Myocyte (in vitro differentiated cells): ENCODE data around the gene GLIPR1. TPM values are rescaled to one million over a fixed set of nuclear protein-coding genes. Genes with fewer than 3 reads are reported as not detected.
"Not testable (repeated sequence)": the region's sequence is repeated elsewhere in the genome, so short reads cannot be mapped to it uniquely, and the experiment has no call there.

ENCODE experiments used
- DNase-seq: peaks from one replicate; pipeline ENCODE4 v3.0.0-alpha.2; 2012; ENCODE audit warnings: low read depth
- total RNA-seq: library from RNA; depleted of rRNA; stranded (reverse); fragments of >200 nt; gene quantifications from 2 replicates; pipeline ENCODE4 v1.2.3, GENCODE V29; 2014

Gene GLIPR1
- total RNA-seq, 1 donor from 2014 or later, result 15.9 TPM

- no peak for DNase-seq
These were observed 8.4 kb upstream of the GLIPR1 start for GRCh38 chr12:75471902-75472890.

- DNase-seq, result no peak
These were observed 6.4 kb upstream of the GLIPR1 start for GRCh38 chr12:75474116-75474515.

- no peak for DNase-seq
These were observed 4.5 kb upstream of the GLIPR1 start for GRCh38 chr12:75476071-75476470.

- no peak for DNase-seq
These were observed 3.4 kb upstream of the GLIPR1 start for GRCh38 chr12:75477137-75477536.

GRCh38 chr12:75478116-75478794 lies 2.3 kb upstream of the GLIPR1 start:
- peak; percentile 24 for DNase-seq

DNA sequence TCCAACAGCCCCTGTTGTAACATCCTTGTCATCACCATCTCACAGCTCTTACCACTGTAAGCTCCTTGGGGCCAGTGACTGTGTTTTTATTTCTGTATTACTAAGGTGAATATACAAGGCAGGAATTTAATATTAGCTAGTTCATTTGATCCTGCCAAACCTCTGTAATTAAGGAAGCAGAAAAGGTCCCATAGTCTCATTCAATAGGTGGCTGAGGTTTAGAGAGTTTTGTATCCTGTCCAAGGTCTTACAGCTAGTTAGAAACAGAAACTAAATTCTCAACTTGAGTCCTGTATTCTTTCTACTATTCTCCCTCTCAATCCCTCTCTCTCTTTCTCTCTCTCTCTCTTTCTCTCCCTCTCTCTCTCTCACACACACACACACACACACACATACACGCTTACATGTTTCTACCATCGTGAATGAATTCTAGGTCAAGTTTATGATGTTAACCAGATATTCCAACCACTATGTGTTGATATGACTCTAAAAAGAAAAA lies 543 bp upstream of the GLIPR1 start:
- DNase-seq, result no peak

GRCh38 chr12:75481013-75481705 lies 604 bp downstream of the GLIPR1 start:
- DNase-seq, result peak; percentile 18

GRCh38 chr12:75481774-75482173 lies 1.2 kb downstream of the GLIPR1 start:
- DNase-seq, result peak; percentile 31

GRCh38 chr12:75482646-75483045 lies 2.1 kb downstream of the GLIPR1 start:
- peak; percentile 9 for DNase-seq

GRCh38 chr12:75483431-75483830 lies 2.9 kb downstream of the GLIPR1 start:
- DNase-seq, result peak; percentile 1

DNA sequence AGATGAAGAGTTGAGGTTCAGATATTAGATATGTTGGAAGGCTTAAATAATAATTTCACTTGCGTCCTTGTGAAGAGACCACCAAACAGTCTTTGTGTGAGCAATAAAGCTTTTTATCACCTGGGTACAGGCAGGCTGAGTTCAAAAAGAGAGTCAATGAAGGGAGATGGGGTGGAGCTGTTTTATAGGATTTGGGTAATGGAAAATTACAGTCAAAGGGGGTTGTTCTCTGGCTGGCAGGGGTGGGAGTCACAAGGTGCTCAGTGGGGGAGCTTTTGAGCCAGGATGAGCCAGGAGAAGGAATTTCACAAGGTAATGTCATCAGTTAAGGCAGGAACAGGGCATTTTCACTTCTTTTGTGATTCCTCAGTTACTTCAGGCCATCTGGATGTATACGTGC lies 3.9 kb downstream of the GLIPR1 start:
- DNase-seq, result not testable (repeated sequence)

- DNase-seq, result no peak
These were observed 6.8 kb downstream of the GLIPR1 start for GRCh38 chr12:75487308-75487707.

- peak; percentile 35 for DNase-seq
These were observed 8.0 kb downstream of the GLIPR1 start for GRCh38 chr12:75488553-75488952.

- peak; percentile 3 for DNase-seq
These were observed 8.6 kb downstream of the GLIPR1 start for GRCh38 chr12:75489187-75489586.

- peak; percentile 15 for DNase-seq
These were observed 9.2 kb downstream of the GLIPR1 start for GRCh38 chr12:75489613-75490210.

GRCh38 chr12:75491169-75491568 lies 10.6 kb downstream of the GLIPR1 start:
- DNase-seq, result no peak

GRCh38 chr12:75503459-75503858 lies 22.9 kb downstream of the GLIPR1 start:
- no peak for DNase-seq

DNA sequence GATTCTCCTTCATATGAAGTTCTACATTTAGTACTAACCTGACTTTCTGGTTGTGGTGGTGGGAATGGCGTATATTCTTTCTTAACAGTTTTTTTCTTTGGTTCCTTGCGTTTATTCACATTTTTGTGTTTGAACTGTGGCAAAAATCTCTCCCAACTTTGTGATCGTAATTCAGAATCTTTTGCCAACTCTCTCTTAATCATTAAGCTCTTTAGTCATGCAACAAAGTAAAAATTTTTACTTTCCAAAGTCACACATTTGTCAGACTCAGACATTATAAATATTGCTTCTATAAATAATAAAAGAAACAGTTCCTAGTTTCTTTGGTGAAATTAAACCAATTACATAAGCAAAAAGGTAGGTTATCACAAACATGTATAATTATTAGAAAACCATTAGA lies 23.3 kb downstream of the GLIPR1 start:
- no peak for DNase-seq

DNA sequence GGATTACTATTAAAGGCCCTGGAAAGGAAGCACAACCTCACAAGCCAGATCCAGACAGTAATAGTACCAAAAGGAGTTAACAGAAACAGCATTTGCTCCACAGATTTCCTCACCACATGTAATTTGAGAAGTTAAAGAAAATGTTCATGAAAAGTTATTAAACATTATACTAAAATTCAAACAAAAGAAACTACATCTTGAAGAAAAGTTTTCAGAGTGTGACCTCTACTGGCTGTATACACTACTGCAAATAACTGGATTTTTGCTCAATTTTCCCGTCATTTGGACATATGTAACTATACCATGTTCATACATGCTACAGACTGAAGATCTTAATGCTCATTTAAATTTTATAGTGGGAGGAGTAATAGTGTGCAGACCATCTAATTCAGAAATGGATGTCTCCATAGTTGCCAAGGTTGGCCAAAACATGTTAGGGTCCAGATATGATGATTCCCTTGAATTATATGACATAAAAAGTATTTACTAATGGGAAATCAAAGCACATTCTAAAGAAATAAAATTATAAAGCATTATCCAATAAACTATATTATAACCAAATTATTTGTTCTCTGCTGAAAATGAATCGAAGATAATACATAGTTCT lies 25.3 kb downstream of the GLIPR1 start:
- peak; percentile 37 for DNase-seq

DNA sequence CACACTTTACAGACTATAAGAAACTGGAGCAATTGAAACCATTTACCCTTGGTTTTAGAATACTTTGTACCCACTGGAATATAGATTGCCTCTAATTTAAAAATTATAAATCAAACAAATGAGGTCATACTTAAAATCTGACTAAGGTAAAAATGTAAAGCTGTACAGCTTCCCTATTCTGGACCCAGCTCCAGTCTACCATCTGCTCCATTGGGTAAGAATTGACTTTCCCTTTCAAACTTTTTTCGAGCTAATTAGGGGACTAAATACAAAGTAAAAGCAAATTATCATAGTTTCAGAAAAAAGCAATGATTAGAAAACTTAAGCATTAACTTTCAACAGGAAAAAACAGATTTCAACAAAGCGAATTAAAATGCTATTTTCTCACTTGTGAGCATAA lies 26.5 kb downstream of the GLIPR1 start:
- no peak for DNase-seq

DNA sequence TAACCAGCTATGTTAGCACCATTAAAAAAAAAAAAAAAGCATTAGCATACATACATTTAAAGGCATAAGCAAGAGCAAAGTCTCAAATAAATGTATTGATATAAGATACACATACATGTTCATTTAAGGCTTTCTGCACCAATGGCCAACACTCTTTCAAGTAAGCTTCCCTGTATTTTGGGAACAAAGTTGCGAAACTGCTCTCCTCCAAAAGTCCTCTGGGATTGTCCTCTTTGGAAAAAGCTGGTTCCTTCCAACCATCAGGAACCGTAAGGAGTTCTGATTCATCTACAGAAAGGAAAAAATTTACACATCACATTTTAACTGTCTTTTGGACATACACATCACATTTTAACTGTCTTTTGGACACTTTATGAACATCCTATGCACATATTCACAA lies 27.6 kb downstream of the GLIPR1 start:
- DNase-seq, result no peak
